ENCODE results near the gene SLC22A12. TPM values are rescaled to one million over a fixed set of nuclear protein-coding genes. Genes with fewer than 3 reads are reported as not detected.

The SLC22A12 gene
- polyA plus RNA-seq, 6 donors from 2014 or later = not detected

DNA sequence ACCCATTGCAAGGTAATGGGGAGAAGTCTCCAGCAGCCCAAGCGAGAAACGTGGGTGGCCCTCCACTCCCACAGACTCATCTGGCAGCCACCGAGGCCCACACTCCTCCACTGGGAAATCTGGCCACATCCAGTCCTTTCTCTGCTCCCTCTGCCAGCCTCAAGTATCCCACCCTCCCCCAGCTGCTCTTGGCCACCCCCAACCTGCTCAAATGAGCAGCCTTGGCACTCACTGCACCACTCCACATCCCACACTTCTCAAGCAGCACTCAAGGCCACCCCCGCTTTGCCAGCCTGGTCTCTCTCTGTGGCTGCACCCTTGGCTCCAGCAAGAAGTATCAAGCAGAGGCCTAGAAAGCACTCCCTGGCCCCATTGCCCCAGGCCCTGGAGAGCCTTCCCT lies 28.2 kb downstream of the SLC22A12 start:
- H3K9me3 Mint-ChIP-seq = peaks cover 0 to 1% (median 0%) of the 10 kb centered on the region in 7 donors
- no peaks in the 10 kb centered on the region for H3K36me3 Mint-ChIP-seq
- ATAC-seq (ENCODE audit: low read depth in 2 of 2) (no peak), DNase-seq (no peak)
- H3K27me3 Mint-ChIP-seq = no peaks in the 10 kb centered on the region
- peak overlapping the region in 3 of 6 donors; percentile 56 to 76 (median 61) for H3K27ac Mint-ChIP-seq
- H3K4me3 Mint-ChIP-seq = no peak overlapping the region
- H3K4me1 Mint-ChIP-seq = peaks cover 2 to 23% (median 7%) of the 10 kb centered on the region in 3 donors

DNA sequence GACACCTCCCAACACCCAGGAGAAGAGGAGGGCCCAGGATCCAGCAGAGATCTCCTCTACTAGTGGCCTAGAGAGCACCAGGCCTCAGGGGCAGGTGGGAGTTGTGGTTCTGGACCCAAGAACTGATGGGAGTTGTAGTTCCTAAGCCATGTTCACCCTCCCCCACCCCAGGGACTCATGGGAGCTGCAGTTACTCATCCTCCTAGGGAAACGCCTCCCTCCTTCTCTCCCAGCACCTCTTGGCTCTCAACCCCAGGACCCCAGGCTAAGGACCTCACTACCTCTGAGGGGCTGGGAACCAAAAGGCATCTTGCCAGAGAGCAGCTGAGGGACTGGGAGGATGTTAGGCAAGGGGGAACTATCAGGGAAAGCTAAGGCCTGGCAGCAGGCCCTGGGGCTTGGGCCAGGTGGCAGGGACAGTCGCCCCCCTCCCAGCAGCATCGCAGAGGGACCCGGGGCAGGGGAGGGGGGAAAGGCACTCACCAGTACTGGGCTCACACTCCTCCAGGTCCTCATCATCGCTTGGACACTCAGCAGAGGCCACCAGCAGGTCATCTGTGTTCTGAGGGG lies 28.9 kb downstream of the SLC22A12 start:
- H3K4me3 Mint-ChIP-seq = no peak overlapping the region
- H3K36me3 Mint-ChIP-seq = no peaks in the 10 kb centered on the region
- H3K4me1 Mint-ChIP-seq = peaks cover 9 to 26% (median 11%) of the 10 kb centered on the region in 3 donors
- peak overlapping the region in 2 of 6 donors; percentile 61 to 76 for H3K27ac Mint-ChIP-seq
- DNase-seq = no peak
- H3K9me3 Mint-ChIP-seq = peaks cover 0 to 1% (median 0%) of the 10 kb centered on the region in 7 donors
- H3K27me3 Mint-ChIP-seq = no peaks in the 10 kb centered on the region
- no peak for ATAC-seq (ENCODE audit: low read depth in 2 of 2)

DNA sequence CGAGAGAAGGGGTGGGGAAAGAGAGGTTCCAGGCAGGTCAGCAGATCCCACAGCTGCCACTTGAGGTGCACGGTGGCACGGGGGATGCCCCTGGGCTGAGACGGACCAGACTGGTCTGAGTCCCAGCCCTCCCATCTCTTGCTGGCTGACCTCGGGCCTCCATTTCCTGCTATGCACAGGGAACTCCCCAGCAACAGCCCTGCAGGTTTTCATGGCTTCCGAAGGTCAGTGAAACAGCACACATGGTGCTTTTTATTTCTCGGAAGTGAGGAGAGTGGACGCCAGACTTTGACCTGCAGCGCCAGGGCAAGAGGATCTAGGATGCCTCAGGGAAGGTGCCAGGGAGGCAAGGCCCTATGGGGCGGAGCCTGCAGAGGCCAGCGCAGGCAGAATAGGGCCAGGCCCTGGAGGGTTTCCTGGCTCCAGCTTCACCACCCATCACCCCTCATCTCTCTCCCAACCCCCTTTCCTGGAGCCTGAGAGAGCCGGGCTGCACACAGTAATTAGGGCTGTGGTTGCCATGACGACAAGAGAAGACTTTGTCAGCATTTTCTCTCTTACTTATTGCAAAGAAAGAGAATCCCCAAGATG lies 29.5 kb downstream of the SLC22A12 start:
- Mint-ChIP-seq H3K27me3 (no peaks in the 10 kb centered on the region), H3K4me1 (peaks cover 15 to 29% (median 17%) of the 10 kb centered on the region in 3 donors)

DNA sequence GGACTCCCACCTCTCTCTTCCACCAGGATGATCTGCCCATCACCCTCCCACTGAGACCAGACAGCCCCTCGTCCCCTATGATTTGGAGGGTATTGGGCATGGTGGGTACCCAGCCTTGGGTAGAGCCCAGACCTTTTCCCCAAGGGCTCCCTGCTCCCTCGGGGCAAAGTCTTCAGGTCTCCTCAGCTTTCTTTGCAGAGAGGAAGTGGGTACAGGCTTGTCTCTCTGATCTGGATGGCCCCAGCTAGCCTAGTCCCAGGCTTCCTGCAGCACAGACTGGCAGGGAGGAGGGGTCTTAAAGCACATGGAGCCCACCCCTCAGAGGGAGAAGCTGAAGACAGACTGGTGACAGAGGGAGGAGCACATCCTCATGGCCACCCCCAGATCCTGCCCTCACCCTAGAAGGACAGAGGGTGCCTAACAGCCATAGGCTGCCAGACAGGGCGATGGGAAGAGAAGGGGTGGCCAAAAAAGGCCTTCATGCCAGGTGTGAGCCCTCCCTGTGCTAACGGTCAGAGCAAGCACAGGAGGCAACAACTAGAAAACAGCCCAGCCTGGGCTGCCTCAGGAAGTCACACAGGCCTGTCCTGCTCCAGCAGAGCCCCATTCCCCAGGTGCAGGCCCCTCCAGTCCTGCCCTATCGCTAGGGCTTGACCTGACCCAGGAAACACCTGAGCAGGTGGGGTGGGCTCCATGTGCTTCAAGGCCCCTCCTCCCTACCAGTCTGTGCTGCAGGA lies 30.4 kb downstream of the SLC22A12 start:
- ATAC-seq (ENCODE audit: low read depth in 2 of 2) = peak in 1 of 2 donors; percentile 29
- no peaks in the 10 kb centered on the region for H3K36me3 Mint-ChIP-seq
- H3K4me3 Mint-ChIP-seq = peak overlapping the region in 1 of 8 donors; percentile 22
- H3K9me3 Mint-ChIP-seq = peaks cover 0 to 1% (median 0%) of the 10 kb centered on the region in 7 donors
- H3K27ac Mint-ChIP-seq = no peak overlapping the region
- no peaks in the 10 kb centered on the region for H3K27me3 Mint-ChIP-seq
- peaks cover 17 to 34% (median 23%) of the 10 kb centered on the region in 3 donors for H3K4me1 Mint-ChIP-seq
- no peak for DNase-seq

More for the DNA sequence above, 29.5 kb downstream of the SLC22A12 start:
- Mint-ChIP-seq H3K36me3 (no peaks in the 10 kb centered on the region), H3K9me3 (peaks cover 0 to 1% (median 0%) of the 10 kb centered on the region in 7 donors), H3K4me3 (no peak overlapping the region), H3K27ac (no peak overlapping the region)
- DNase-seq (no peak), ATAC-seq (ENCODE audit: low read depth in 2 of 2) (no peak)

DNA sequence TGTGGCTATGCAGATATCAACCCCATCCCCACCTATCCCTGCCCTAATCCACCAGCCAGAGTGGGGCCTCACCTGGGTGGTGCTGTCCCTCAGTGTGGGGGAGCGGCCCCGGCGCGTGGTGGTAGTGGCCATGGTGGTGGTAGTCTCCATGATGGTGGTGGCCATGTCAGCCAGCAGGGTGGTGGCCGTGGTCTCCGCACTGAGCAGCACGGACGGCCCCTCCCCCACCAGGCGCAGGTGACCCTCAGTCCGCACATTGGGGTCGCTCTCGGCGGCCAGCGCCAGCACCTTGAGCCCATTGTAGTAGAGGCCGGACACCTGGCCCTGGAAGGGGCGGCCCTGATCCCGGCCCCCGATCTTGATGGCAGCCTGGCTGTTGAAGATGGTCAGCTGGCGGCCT lies 31.7 kb downstream of the SLC22A12 start:
- no peaks in the 10 kb centered on the region for H3K27me3 Mint-ChIP-seq
- ATAC-seq (ENCODE audit: low read depth in 2 of 2) (no peak), DNase-seq (no peak)
- H3K36me3 Mint-ChIP-seq = no peaks in the 10 kb centered on the region
- H3K9me3 Mint-ChIP-seq = no peaks in the 10 kb centered on the region
- H3K27ac Mint-ChIP-seq = peak overlapping the region in 1 of 6 donors; percentile 76
- peaks cover 20 to 34% (median 28%) of the 10 kb centered on the region in 3 donors for H3K4me1 Mint-ChIP-seq
- no peak overlapping the region for H3K4me3 Mint-ChIP-seq

DNA sequence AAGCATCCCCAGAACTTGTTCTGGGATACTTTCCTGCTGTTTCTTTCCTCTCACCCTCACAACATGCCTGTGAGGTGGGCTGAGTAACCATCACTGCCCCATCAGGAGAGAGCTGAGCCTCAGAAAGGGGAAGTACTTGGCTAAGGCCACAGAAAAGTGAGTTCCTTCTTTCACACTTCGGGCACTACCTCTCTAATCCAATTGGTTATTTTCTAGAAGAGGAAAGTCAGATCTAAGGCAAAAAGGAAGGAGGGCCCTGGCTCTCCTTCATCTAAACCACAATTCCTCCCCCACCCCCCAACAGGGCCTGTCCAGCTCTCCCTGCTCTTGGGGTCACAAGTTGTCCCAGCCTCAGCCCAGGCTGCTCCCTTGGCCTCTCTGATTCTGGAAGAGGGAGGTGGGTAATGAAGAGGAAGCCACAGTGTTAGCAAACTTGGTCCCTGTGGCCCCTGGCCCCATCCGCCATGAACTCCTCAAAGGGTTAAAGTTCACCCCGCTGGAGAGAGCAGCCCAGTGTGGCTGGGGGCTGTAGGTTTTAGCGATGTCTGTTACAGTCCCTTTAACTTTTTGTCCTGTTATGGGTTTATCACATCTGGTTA lies 34.0 kb downstream of the SLC22A12 start:
- Mint-ChIP-seq H3K4me3 (no peak overlapping the region), H3K27ac (peak overlapping the region in 2 of 6 donors; percentile 69 to 70), H3K4me1 (peaks cover 23 to 34% (median 28%) of the 10 kb centered on the region in 3 donors), H3K27me3 (no peaks in the 10 kb centered on the region), H3K36me3 (no peaks in the 10 kb centered on the region), H3K9me3 (no peaks in the 10 kb centered on the region)
- peak; percentile 92 to 95 for ATAC-seq (ENCODE audit: low read depth in 2 of 2)
- DNase-seq = peak; percentile 34

DNA sequence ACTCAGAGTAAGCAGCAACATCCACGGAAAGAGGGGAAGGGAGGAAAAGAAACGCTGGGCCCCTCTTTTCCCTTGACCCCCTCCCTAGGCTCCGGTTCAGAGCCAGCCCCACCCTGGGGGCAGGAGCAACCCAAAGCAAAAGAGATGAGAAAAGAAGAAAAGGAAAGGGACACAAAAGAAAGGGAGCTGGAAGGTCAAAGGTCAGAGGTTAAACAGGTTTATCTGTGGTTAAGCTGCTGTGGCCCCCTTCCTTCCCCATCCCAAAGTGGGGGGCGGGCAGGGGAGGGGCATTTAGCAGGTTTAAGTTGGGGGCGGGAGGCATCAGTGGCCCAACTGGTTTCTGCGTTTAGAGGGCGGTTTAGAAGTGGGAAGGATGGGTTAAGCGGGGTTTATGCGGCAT lies 35.6 kb downstream of the SLC22A12 start:
- no peak for DNase-seq
- Mint-ChIP-seq H3K9me3 (no peaks in the 10 kb centered on the region), H3K4me1 (peaks cover 24 to 26% (median 25%) of the 10 kb centered on the region in 3 donors), H3K36me3 (no peaks in the 10 kb centered on the region), H3K27ac (peak overlapping the region in 1 of 6 donors; percentile 58), H3K27me3 (no peaks in the 10 kb centered on the region), H3K4me3 (no peak overlapping the region)
- no peak for ATAC-seq (ENCODE audit: low read depth in 2 of 2)

DNA sequence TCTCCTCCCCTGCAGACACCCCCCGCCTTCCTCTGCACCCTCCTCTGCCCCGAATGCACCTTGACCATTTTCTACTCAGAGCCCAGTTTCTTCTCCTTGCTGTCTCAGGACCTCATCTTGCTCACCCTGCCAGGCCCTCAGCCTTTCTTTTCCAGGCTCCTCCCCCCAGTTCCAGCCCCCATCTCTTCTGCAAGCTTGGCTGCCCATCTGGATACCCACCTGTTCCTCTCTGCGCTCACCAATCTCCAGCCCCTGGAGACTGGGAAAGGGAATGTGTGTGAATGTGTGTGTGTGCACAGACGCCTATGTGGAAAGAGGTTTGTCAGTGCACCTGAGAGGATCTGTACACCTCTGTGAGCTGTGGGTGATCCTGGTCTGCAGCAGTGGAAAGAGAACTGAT lies 36.4 kb downstream of the SLC22A12 start:
- no peaks in the 10 kb centered on the region for H3K36me3 Mint-ChIP-seq
- no peak for ATAC-seq (ENCODE audit: low read depth in 2 of 2)
- no peaks in the 10 kb centered on the region for H3K27me3 Mint-ChIP-seq
- no peak for DNase-seq
- H3K4me3 Mint-ChIP-seq = peak overlapping the region in 1 of 8 donors; percentile 73
- H3K4me1 Mint-ChIP-seq = peaks cover 26 to 29% (median 27%) of the 10 kb centered on the region in 3 donors
- peak overlapping the region in 1 of 6 donors; percentile 61 for H3K27ac Mint-ChIP-seq
- H3K9me3 Mint-ChIP-seq = no peaks in the 10 kb centered on the region

DNA sequence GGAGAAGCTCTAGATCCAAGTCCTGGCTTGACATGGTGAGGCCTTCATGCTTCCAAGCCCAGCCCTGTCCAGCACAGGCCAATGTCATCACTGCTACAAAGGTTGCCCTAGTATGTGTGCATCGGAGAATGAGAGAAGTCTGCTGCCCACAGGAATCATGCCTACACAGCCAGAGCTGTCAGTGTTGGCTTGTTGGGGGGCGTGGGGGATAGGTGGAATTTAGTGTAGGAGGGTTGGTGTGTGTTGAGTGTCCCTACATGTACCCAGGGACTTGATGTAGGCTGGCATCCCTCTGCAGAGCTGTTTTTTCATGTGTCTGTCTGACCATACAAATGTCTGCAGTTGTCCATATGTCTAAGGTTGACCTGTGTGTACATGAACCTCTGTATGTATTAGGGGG lies 37.6 kb downstream of the SLC22A12 start:
- Mint-ChIP-seq H3K36me3 (no peaks in the 10 kb centered on the region), H3K9me3 (no peaks in the 10 kb centered on the region), H3K27ac (no peak overlapping the region), H3K4me3 (no peak overlapping the region), H3K27me3 (peaks cover 0 to 3% (median 0%) of the 10 kb centered on the region in 3 donors), H3K4me1 (peaks cover 20 to 31% (median 28%) of the 10 kb centered on the region in 3 donors)
- no peak for ATAC-seq (ENCODE audit: low read depth in 2 of 2)
- no peak for DNase-seq

DNA sequence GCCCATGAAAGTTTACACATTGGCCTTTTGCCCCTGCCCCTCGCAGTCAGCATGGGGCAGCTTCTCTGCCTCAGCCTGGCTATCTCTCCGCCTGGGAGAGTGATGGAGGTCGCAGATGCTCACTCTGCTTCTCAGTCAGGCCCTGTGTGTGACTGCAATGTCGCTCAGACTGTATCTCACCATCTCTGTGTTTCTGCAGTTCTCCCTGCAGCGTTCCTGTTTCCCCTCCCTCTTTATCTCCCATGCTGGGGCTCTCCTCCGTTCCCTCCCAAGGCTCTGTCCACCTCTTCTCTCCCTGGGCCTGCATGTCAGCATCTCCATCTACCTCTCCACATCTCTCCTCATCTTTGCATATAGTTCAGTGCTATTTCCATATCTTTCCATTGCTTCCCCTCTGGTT lies 38.1 kb downstream of the SLC22A12 start:
- Mint-ChIP-seq H3K4me1 (peaks cover 23 to 36% (median 33%) of the 10 kb centered on the region in 3 donors), H3K4me3 (no peak overlapping the region), H3K9me3 (no peaks in the 10 kb centered on the region), H3K27ac (peak overlapping the region in 1 of 6 donors; percentile 3), H3K36me3 (no peaks in the 10 kb centered on the region), H3K27me3 (peaks cover 0 to 5% (median 4%) of the 10 kb centered on the region in 3 donors)
- DNase-seq (no peak), ATAC-seq (ENCODE audit: low read depth in 2 of 2) (no peak)

DNA sequence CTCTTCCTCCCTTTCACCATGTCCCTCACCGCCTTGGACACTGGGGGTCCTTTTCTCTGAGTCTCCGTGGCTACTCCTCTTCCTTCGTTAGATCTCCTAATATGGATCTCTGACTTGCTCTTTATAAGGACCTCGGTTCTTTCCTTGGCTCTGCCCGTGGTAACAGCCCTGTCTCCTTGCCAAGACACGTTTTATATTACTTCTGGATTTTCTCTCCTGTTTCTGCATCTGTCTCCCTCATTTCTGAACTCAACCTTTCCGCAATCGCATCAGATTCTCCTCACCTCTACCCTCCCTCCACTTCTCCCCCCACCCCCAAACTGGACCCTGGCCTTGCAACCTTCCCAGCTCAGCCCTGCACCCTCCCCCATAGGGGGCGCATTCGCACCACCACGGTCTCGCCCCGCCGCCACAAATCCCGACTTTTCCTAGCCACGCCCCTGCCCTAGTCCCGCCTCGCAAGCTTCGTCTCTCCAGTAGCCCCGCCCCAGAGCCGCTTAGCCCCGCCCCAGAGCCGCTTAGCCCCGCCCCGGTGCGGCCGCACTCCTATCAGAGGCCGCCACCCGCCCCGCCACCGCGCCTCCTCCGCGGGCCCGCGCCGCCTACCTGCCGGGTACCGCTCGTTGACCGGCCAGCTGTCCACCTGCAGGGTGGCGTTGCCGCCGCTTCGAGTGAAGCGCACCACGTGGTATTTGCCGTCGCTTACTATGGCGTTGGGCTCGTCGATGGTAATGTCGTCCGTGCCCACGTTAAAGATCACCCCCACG lies 39.0 kb downstream of the SLC22A12 start:
- DNase-seq (no peak), ATAC-seq (ENCODE audit: low read depth in 2 of 2) (no peak)
- no peak overlapping the region for H3K4me3 Mint-ChIP-seq
- peaks cover 7 to 13% (median 12%) of the 10 kb centered on the region in 3 donors for H3K27me3 Mint-ChIP-seq
- H3K9me3 Mint-ChIP-seq = no peaks in the 10 kb centered on the region
- peaks cover 23 to 33% (median 33%) of the 10 kb centered on the region in 3 donors for H3K4me1 Mint-ChIP-seq
- no peaks in the 10 kb centered on the region for H3K36me3 Mint-ChIP-seq
- peak overlapping the region in 1 of 6 donors; percentile 38 for H3K27ac Mint-ChIP-seq

DNA sequence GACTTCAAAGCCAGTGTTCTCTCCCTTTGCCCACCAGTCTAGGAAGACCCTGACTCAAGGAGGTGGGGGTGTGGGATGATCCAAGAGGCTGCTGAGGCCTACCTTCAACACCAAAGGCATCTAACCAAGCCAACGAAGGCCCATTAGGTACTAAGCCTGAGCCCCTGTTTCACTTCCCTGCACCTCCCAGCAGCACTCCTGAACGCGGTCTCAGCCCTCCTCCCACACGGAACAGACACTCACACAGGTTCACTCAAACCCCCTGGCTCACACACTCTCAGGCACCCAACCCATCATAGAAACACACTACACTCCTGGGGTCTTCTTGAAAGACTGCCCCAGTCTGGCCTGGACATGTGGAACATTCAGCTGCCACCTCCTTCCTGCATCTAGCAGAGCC lies 40.7 kb downstream of the SLC22A12 start:
- DNase-seq (no peak), ATAC-seq (ENCODE audit: low read depth in 2 of 2) (peak in 1 of 2 donors; percentile 54)
- Mint-ChIP-seq H3K4me3 (no peak overlapping the region), H3K27me3 (peaks cover 11 to 20% (median 17%) of the 10 kb centered on the region in 3 donors), H3K9me3 (no peaks in the 10 kb centered on the region), H3K27ac (no peak overlapping the region), H3K36me3 (no peaks in the 10 kb centered on the region), H3K4me1 (peaks cover 21 to 26% (median 24%) of the 10 kb centered on the region in 3 donors)

DNA sequence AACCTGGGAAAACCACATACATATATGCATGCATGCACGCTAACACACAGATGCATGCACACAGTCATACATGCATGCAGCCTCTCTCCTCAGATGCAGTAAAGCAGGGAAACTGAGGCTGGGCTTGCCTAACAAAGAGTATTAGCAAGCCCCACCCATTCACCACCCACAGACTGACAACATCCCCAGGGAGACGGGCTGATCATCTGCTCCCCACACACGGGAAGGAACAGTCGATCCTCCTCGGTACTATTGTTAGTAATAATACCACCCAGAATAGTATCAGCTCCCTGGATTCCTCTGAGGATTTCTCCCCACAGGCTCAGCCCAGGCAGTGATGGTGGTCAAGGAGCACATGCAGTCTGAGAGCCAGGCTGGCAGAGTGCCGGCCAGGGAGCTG lies 41.2 kb downstream of the SLC22A12 start:
- Mint-ChIP-seq H3K36me3 (no peaks in the 10 kb centered on the region), H3K4me3 (no peak overlapping the region), H3K27me3 (peaks cover 11 to 20% (median 17%) of the 10 kb centered on the region in 3 donors), H3K27ac (no peak overlapping the region), H3K4me1 (peaks cover 21 to 25% (median 24%) of the 10 kb centered on the region in 3 donors), H3K9me3 (no peaks in the 10 kb centered on the region)
- DNase-seq (no peak), ATAC-seq (ENCODE audit: low read depth in 2 of 2) (no peak)

Measured in naive B cell (primary cell).